GM21381 (cell line): ENCODE data around the gene UNC13C.

Source experiments
- ATAC-seq: cut with Tn5 transposase; IDR thresholded peaks from one replicate; pipeline ENCODE4 v1.9.1; 2021; ENCODE audit warnings: mild to moderate bottlenecking, moderate library complexity; ENCODE audit not compliant: unreplicated experiment

The UNC13C gene

GRCh38 chr15:54608876-54609835 is 630.9 kb downstream of the UNC13C start:
- ATAC-seq = no peak

GRCh38 chr15:54618120-54618519 is 639.9 kb downstream of the UNC13C start:
- no peak for ATAC-seq

GRCh38 chr15:54619180-54619579 is 640.9 kb downstream of the UNC13C start:
- ATAC-seq = no peak

- no peak for ATAC-seq
Measured at GRCh38 chr15:54620916-54621315, 642.7 kb downstream of the UNC13C start.

GRCh38 chr15:54636147-54636546 is 657.9 kb downstream of the UNC13C start:
- no peak for ATAC-seq

GRCh38 chr15:54638666-54639065 is 660.4 kb downstream of the UNC13C start:
- ATAC-seq = no peak

- ATAC-seq = no peak
Measured at GRCh38 chr15:54640873-54641272, 662.6 kb downstream of the UNC13C start.

- no peak for ATAC-seq
Measured at GRCh38 chr15:54644796-54645195, 666.6 kb downstream of the UNC13C start.

GRCh38 chr15:54659646-54660045 is 681.4 kb downstream of the UNC13C start:
- ATAC-seq = no peak

GRCh38 chr15:54660356-54660755 is 682.1 kb downstream of the UNC13C start:
- ATAC-seq = no peak

- no peak for ATAC-seq
Measured at GRCh38 chr15:54675241-54675640, 697.0 kb downstream of the UNC13C start.

GRCh38 chr15:54681584-54681983 is 703.3 kb downstream of the UNC13C start:
- ATAC-seq = no peak
